Astrocyte (in vitro differentiated cells and primary cell): ENCODE results near the gene AP3S2. TPM values are rescaled to one million over a fixed set of nuclear protein-coding genes. Genes with fewer than 3 reads are reported as not detected.

Experiments used
- DNase-seq: peaks from one replicate; pipeline ENCODE4 v3.0.0-alpha.2; 2010; ENCODE audit warnings: low read depth
- FAIRE-seq: peaks from 2 replicates; lab custom pipeline; 2011; peaks lifted over from hg19 to GRCh38; lab: Jason Lieb, UNC
- H2AFZ ChIP-seq: 2 replicates; pipeline ENCODE4 v1.6.0; 2012; ENCODE audit warnings: low read depth, low read length, inconsistent platforms
- H3K27ac ChIP-seq: 2 replicates; pipeline ENCODE4 v1.5.1; 2011; ENCODE audit warnings: low read depth, low read length, inconsistent platforms
- H3K27me3 ChIP-seq: 2 replicates; pipeline ENCODE4 v1.6.0; 2011; ENCODE audit warnings: low read length, inconsistent platforms; ENCODE audit not compliant: insufficient read depth
- H3K36me3 ChIP-seq: 2 replicates; pipeline ENCODE4 v1.5.1; 2011; ENCODE audit warnings: low read length, inconsistent platforms; ENCODE audit not compliant: insufficient read depth
- H3K4me1 ChIP-seq: 2 replicates; pipeline ENCODE4 v1.5.1; 2011; ENCODE audit warnings: low read length, inconsistent platforms; ENCODE audit not compliant: insufficient read depth
- H3K4me2 ChIP-seq: 2 replicates; pipeline ENCODE4 v1.6.0; 2012; ENCODE audit warnings: low read length, inconsistent platforms
- H3K4me3 ChIP-seq: 2 replicates; pipeline ENCODE4 v1.5.1; 2011; ENCODE audit warnings: low read depth, mild to moderate bottlenecking, low read length, inconsistent platforms; ENCODE audit not compliant: insufficient read depth
- H3K79me2 ChIP-seq: 2 replicates; pipeline ENCODE4 v1.6.0; 2012; ENCODE audit warnings: mild to moderate bottlenecking, low read length, inconsistent platforms; ENCODE audit not compliant: insufficient read depth
- H3K9ac ChIP-seq: 2 replicates; pipeline ENCODE4 v1.6.0; 2012; ENCODE audit warnings: mild to moderate bottlenecking, low read length, inconsistent platforms
- H3K9me3 ChIP-seq: 2 replicates; pipeline ENCODE4 v1.5.1; 2012; ENCODE audit warnings: low read depth, mild to moderate bottlenecking, low read length, inconsistent platforms; ENCODE audit not compliant: insufficient read depth
- H4K20me1 ChIP-seq: 2 replicates; pipeline ENCODE4 v1.6.0; 2012; ENCODE audit warnings: low read length, inconsistent platforms; ENCODE audit not compliant: insufficient read depth
- H3K27ac Mint-ChIP-seq: one replicate; pipeline ENCODE4 v1.8.0; 2021; ENCODE audit warnings: mild to moderate bottlenecking, mixed read lengths; ENCODE audit not compliant: unreplicated experiment
- H3K27me3 Mint-ChIP-seq: one replicate; pipeline ENCODE4 v1.8.0; 2021; ENCODE audit warnings: low read depth, mixed read lengths; ENCODE audit not compliant: unreplicated experiment
- H3K36me3 Mint-ChIP-seq: one replicate; pipeline ENCODE4 v1.8.0; 2021; ENCODE audit warnings: low read depth, mixed read lengths; ENCODE audit not compliant: unreplicated experiment
- H3K4me1 Mint-ChIP-seq: one replicate; pipeline ENCODE4 v1.8.0; 2021; ENCODE audit warnings: low read depth, mixed read lengths; ENCODE audit not compliant: unreplicated experiment
- H3K4me3 Mint-ChIP-seq: one replicate; pipeline ENCODE4 v1.8.0; 2021; ENCODE audit warnings: mild to moderate bottlenecking, moderate library complexity, mixed read lengths; ENCODE audit not compliant: unreplicated experiment
- H3K9me3 Mint-ChIP-seq: one replicate; pipeline ENCODE4 v1.8.0; 2021; ENCODE audit warnings: mild to moderate bottlenecking, mixed read lengths; ENCODE audit not compliant: unreplicated experiment
- CTCF ChIP-seq: IDR thresholded peaks from 2 replicates; pipeline ENCODE4 v1.5.1; 2011; ENCODE audit warnings: low read depth, mild to moderate bottlenecking, inconsistent platforms, low read length, moderate library complexity; ENCODE audit not compliant: insufficient read depth
- EZH2 ChIP-seq: IDR thresholded peaks from 2 replicates; pipeline ENCODE4 v1.6.1; 2012; ENCODE audit warnings: mild to moderate bottlenecking, low read length, inconsistent platforms; ENCODE audit not compliant: insufficient read depth
- total RNA-seq: library from RNA; stranded (reverse); gene quantifications from 2 replicates; pipeline ENCODE4 v1.2.1, GENCODE V29; 2021

Gene AP3S2
- total RNA-seq, 1 donor from 2014 or later: 41.2 TPM

GRCh38 chr15:89864958-89865739, 28.6 kb downstream of the AP3S2 start:
- peaks cover 16% of the 10 kb centered on the region for H3K36me3 ChIP-seq
- no peaks in the 10 kb centered on the region for H3K4me1 Mint-ChIP-seq
- H3K4me3 Mint-ChIP-seq: no peak overlapping the region
- FAIRE-seq (no peak), DNase-seq (no peak)
- no peaks in the 10 kb centered on the region for H3K79me2 ChIP-seq
- no peaks in the 10 kb centered on the region for H3K9me3 ChIP-seq
- no peak overlapping the region for H3K4me3 ChIP-seq
- H3K27me3 ChIP-seq: no peaks in the 10 kb centered on the region
- no peak overlapping the region for H3K27ac Mint-ChIP-seq
- no peak overlapping the region for H3K4me2 ChIP-seq
- H3K27me3 Mint-ChIP-seq: no peaks in the 10 kb centered on the region
- H2AFZ ChIP-seq: no peak overlapping the region
- no peaks in the 10 kb centered on the region for H3K4me1 ChIP-seq
- no peak for TF ChIP-seq CTCF
- no peak for TF ChIP-seq EZH2
- H3K27ac ChIP-seq: no peak overlapping the region
- no peak overlapping the region for H3K9ac ChIP-seq
- H4K20me1 ChIP-seq: no peaks in the 10 kb centered on the region
- no peaks in the 10 kb centered on the region for H3K9me3 Mint-ChIP-seq
- H3K36me3 Mint-ChIP-seq: peaks cover 11% of the 10 kb centered on the region

- no peaks in the 10 kb centered on the region for H3K27me3 Mint-ChIP-seq
- Histone ChIP-seq H3K4me3 (no peak overlapping the region), H3K27ac (no peak overlapping the region), H3K4me1 (no peaks in the 10 kb centered on the region), H3K79me2 (no peaks in the 10 kb centered on the region), H3K4me2 (no peak overlapping the region), H3K27me3 (no peaks in the 10 kb centered on the region), H3K9me3 (no peaks in the 10 kb centered on the region), H4K20me1 (no peaks in the 10 kb centered on the region), H2AFZ (no peak overlapping the region), H3K9ac (no peak overlapping the region), H3K36me3 (peaks cover 16% of the 10 kb centered on the region)
- no peak for DNase-seq
- FAIRE-seq: no peak
- H3K27ac Mint-ChIP-seq: no peak overlapping the region
- TF ChIP-seq CTCF (no peak), EZH2 (no peak)
- H3K4me1 Mint-ChIP-seq: no peaks in the 10 kb centered on the region
- H3K4me3 Mint-ChIP-seq: no peak overlapping the region
- peaks cover 9% of the 10 kb centered on the region for H3K36me3 Mint-ChIP-seq
- no peaks in the 10 kb centered on the region for H3K9me3 Mint-ChIP-seq
Observed at GRCh38 chr15:89863918-89864317, 29.9 kb downstream of the AP3S2 start.

- no peak overlapping the region for H3K9ac ChIP-seq
- peaks cover 18% of the 10 kb centered on the region for H3K36me3 ChIP-seq
- Mint-ChIP-seq H3K27ac (no peak overlapping the region), H3K4me1 (no peaks in the 10 kb centered on the region), H3K36me3 (peaks cover 10% of the 10 kb centered on the region), H3K4me3 (no peak overlapping the region), H3K9me3 (no peaks in the 10 kb centered on the region), H3K27me3 (no peaks in the 10 kb centered on the region)
- H2AFZ ChIP-seq: no peak overlapping the region
- H3K4me1 ChIP-seq: no peaks in the 10 kb centered on the region
- no peak for TF ChIP-seq EZH2
- TF ChIP-seq CTCF: no peak
- no peaks in the 10 kb centered on the region for H3K9me3 ChIP-seq
- H4K20me1 ChIP-seq: no peaks in the 10 kb centered on the region
- FAIRE-seq (no peak), DNase-seq (no peak)
- no peaks in the 10 kb centered on the region for H3K27me3 ChIP-seq
- no peak overlapping the region for H3K4me2 ChIP-seq
- H3K27ac ChIP-seq: no peak overlapping the region
- H3K4me3 ChIP-seq: no peak overlapping the region
- H3K79me2 ChIP-seq: no peaks in the 10 kb centered on the region
Observed at GRCh38 chr15:89860891-89861290, 32.9 kb downstream of the AP3S2 start.
